ENCODE results near the gene ACOXL. TPM values are rescaled to one million over a fixed set of nuclear protein-coding genes. Genes with fewer than 3 reads are reported as not detected.
A peak's percentile ranks its signal among the peaks of the same experiment; 100 is the strongest.

Gene ACOXL
- total and polyA plus RNA-seq, 2 of the 8 experiments (the other 6 are each of a cell fraction or from before 2014, with no cell fraction given), result 11.4 to 20.6 TPM

- TF ChIP-seq EGR1 (IDR thresholded peaks at IDR 0.05; ENCODE audit: borderline replicate concordance, low read depth, low read length) (0 out of 2 replicates have a peak, but pooled peaks have one; percentile 4), KDM1A (IDR thresholded peaks at IDR 0.05; ENCODE audit: borderline replicate concordance, low read length) (no peak), ATF3 (IDR thresholded peaks at IDR 0.05; ENCODE audit: insufficient read depth, low read depth, low read length) (peak; percentile 28; the same call in 1 of the 2 replicates), JUN (IDR thresholded peaks at IDR 0.05; ENCODE audit: low read depth, low read length) (peak; percentile 96), EZH2 (IDR thresholded peaks at IDR 0.05; ENCODE audit: low read depth, low read length, severe bottlenecking) (no peak), CHD2 (IDR thresholded peaks at IDR 0.05; ENCODE audit: low read length) (no peak), RAD21 (IDR thresholded peaks at IDR 0.05 in 1 of 2, conservative IDR thresholded peaks at IDR 0.05 in 1 of 2; ENCODE audit: low read depth in 2 of 2, low read length in 2 of 2) (no peak), ASH2L (IDR thresholded peaks at IDR 0.05; ENCODE audit: low read length) (peak; percentile 85), SIRT6 (IDR thresholded peaks at IDR 0.05; ENCODE audit: low read length) (no peak), CBX8 (IDR thresholded peaks at IDR 0.05; ENCODE audit: borderline replicate concordance, low read depth, low read length) (no peak), E2F6 (IDR thresholded peaks at IDR 0.05) (peak; percentile 32; the same call in 1 of the 2 replicates), CTCF (IDR thresholded peaks at IDR 0.05; ENCODE audit: control extremely low read depth in 1 of 3, insufficient read depth in 1 of 3, low read depth in 1 of 3, low read length in 3 of 3) (no peak), BRCA1 (IDR thresholded peaks at IDR 0.05; ENCODE audit: low read depth, low read length) (no peak), CREB1 (IDR thresholded peaks at IDR 0.05) (peak; percentile 81), SP2 (IDR thresholded peaks at IDR 0.05; ENCODE audit: low read length) (no peak), HDAC6 (IDR thresholded peaks at IDR 0.05; ENCODE audit: low read depth, low read length) (no peak), TEAD4 (IDR thresholded peaks at IDR 0.05; ENCODE audit: low read depth, low read length) (peak; percentile 96), TAF1 (IDR thresholded peaks at IDR 0.05; ENCODE audit: low read depth, low read length) (peak; percentile 60; the same call in 1 of the 2 replicates), RBBP5 (IDR thresholded peaks at IDR 0.05; ENCODE audit: borderline replicate concordance, low read depth, low read length) (0 out of 2 replicates have a peak, but pooled peaks have one; percentile 33), TBP (IDR thresholded peaks at IDR 0.05; ENCODE audit: low read depth, low read length) (peak; percentile 64; the same call in 1 of the 2 replicates), EP300 (IDR thresholded peaks at IDR 0.05; ENCODE audit: borderline replicate concordance in 1 of 2, low read depth in 2 of 2, low read length in 2 of 2) (peak in 1 of 2 experiments; percentile 98; a peak in 2 of 3 replicates), JUND (IDR thresholded peaks at IDR 0.05; ENCODE audit: low read length) (peak; percentile 99)
Observed at GRCh38 chr2:110688594-110689091, 43.7 kb upstream of the ACOXL start (continued).
